Testis (tissue), 3 donors: ENCODE results near the gene TIAM1. TPM values are rescaled to one million over a fixed set of nuclear protein-coding genes. Genes with fewer than 3 reads are reported as not detected.

Experiments
- DNase-seq: peaks from one replicate; pipeline ENCODE4 v3.0.0-alpha.2; 2019
- H3K27ac ChIP-seq, 2 donors: fragments of 200-600 bp; sonication (generic); one replicate each; pipeline ENCODE4 v1.5.1; 2019
- H3K27me3 ChIP-seq: fragments of 200-600 bp; sonication (generic); one replicate; pipeline ENCODE4 v1.5.1; 2019
- H3K36me3 ChIP-seq: fragments of 200-600 bp; sonication (generic); one replicate; pipeline ENCODE4 v1.5.1; 2017; ENCODE audit warnings: low read depth; ENCODE audit errors: missing control alignments
- H3K4me1 ChIP-seq: fragments of 200-600 bp; sonication (generic); one replicate; pipeline ENCODE4 v1.5.1; 2019
- H3K4me3 ChIP-seq, 2 donors: fragments of 200-600 bp; sonication (generic); one replicate each; pipeline ENCODE4 v1.5.1; 2017 to 2019
- H3K9me3 ChIP-seq: fragments of 200-600 bp; sonication (generic); one replicate; pipeline ENCODE4 v1.5.1; 2017
- POLR2A ChIP-seq: fragments of 450-650 bp; IDR thresholded peaks from one replicate; pipeline ENCODE4 v1.6.1; 2017; ENCODE audit warnings: antibody characterized with exemption, mild to moderate bottlenecking, moderate library complexity
- WGBS, 2 donors: methylation state at CpG; one replicate each; pipeline ENCODE4 v1.1.5; 2018; 5-methylcytosine and 5-hydroxymethylcytosine counted together
- intact Hi-C: fragments of 100-400 bp; cut with DNase I; formaldehyde crosslinking; loops from one replicate; pipeline ENCODE4 v1.15.1; 2023; ENCODE audit warnings: low total_unique reads
- polyA plus RNA-seq: library from polyadenylated mRNA; stranded (reverse); fragments of 350-450 nt; fragmentation: Illumina TruSeq; extraction: RNeasy Lipid Tissue Mini Kit (QIAGEN cat#74804); gene quantifications from one replicate; pipeline ENCODE4 v1.2.3, GENCODE V29; 2014; ENCODE audit warnings: low read depth, low replicate concordance; ENCODE audit not compliant: insufficient read depth
- total RNA-seq, 2 donors: library from RNA; depleted of rRNA; stranded (reverse); fragments of >200 nt; gene quantifications; one replicate each; pipeline ENCODE4 v1.2.3, GENCODE V29; 2016
- TF ChIP-seq, protein P1 (sequence below), 3 experiments: fragments of 450-650 bp in 2 of 3; fragments of 200-600 bp in 1 of 3; sonication (generic) in 1 of 3; IDR thresholded peaks; one replicate each; pipeline ENCODE4 v1.5.1; 2016 to 2019; ENCODE audit warnings: antibody characterized with exemption in 3 of 3, mild to moderate bottlenecking in 2 of 3, moderate library complexity in 1 of 3

TIAM1 gene
- total and polyA plus RNA-seq, 3 donors from 2014 or later: 21.3 to 51.6 (median 34.6) TPM

DNA sequence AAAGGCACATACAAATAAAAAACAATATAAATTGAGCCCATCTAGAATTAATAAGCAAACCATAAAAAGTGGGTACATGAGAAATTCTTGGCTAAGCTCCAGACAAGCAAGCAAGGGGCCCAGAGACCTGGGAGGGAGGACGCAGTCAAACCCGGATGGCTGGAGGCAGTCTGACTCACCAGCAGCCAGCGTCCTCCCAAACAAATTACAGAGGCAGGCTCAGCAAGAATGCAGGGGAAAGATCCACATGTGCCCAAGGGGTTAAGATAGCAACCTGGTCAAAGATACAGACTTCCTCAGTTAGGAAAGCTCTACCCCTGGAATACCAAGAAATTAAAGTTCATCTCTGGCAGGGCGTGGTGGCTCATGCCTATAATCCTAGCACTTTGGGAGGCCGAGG is 7.4 kb upstream of the TIAM1 start:
- peaks cover 3% of the 10 kb centered on the region for H3K4me1 ChIP-seq
- H3K27me3 ChIP-seq: no peaks in the 10 kb centered on the region
- intact Hi-C loops: no loop called here
- H3K4me3 ChIP-seq: no peak overlapping the region
- H3K36me3 ChIP-seq: no peaks in the 10 kb centered on the region
- no peak for DNase-seq
- H3K9me3 ChIP-seq: no peaks in the 10 kb centered on the region
- TF ChIP-seq, protein P1, sequence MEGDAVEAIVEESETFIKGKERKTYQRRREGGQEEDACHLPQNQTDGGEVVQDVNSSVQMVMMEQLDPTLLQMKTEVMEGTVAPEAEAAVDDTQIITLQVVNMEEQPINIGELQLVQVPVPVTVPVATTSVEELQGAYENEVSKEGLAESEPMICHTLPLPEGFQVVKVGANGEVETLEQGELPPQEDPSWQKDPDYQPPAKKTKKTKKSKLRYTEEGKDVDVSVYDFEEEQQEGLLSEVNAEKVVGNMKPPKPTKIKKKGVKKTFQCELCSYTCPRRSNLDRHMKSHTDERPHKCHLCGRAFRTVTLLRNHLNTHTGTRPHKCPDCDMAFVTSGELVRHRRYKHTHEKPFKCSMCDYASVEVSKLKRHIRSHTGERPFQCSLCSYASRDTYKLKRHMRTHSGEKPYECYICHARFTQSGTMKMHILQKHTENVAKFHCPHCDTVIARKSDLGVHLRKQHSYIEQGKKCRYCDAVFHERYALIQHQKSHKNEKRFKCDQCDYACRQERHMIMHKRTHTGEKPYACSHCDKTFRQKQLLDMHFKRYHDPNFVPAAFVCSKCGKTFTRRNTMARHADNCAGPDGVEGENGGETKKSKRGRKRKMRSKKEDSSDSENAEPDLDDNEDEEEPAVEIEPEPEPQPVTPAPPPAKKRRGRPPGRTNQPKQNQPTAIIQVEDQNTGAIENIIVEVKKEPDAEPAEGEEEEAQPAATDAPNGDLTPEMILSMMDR (IDR thresholded peaks at IDR 0.05): no peak
- TF ChIP-seq POLR2A: no peak
- no peak overlapping the region for H3K27ac ChIP-seq
- 75 to 76% methylated on average over 5 of the region's 5 CpGs for WGBS, 2 donors

DNA sequence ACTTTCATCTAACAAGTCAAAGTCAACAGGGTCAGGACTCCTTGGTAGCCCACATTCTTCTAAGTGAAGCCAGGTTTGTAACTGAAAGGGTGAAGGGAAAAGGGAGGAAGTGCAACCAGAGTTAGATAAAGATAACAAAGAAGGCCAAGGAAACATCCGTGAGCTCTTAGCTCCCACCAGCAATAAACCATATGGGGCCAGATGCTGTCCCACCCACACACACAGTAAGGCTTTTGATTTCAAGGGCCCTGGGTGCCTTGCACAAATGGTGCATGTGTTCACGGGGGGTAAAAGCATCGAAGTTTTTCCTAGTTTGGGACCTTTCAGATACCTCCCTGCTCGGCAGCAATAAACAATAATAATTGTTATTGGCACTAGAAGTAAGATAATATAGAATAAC is 5.1 kb upstream of the TIAM1 start:
- Histone ChIP-seq H3K9me3 (no peaks in the 10 kb centered on the region), H3K27me3 (no peaks in the 10 kb centered on the region), H3K4me3 (no peak overlapping the region), H3K36me3 (no peaks in the 10 kb centered on the region), H3K4me1 (peaks cover 3% of the 10 kb centered on the region), H3K27ac (no peak overlapping the region)
- intact Hi-C loops: no loop called here
- no peak for TF ChIP-seq POLR2A
- TF ChIP-seq, protein P1 (IDR thresholded peaks at IDR 0.05): no peak
- DNase-seq: no peak
- 44 to 49% methylated on average over 4 of the region's 4 CpGs for WGBS, 2 donors

DNA sequence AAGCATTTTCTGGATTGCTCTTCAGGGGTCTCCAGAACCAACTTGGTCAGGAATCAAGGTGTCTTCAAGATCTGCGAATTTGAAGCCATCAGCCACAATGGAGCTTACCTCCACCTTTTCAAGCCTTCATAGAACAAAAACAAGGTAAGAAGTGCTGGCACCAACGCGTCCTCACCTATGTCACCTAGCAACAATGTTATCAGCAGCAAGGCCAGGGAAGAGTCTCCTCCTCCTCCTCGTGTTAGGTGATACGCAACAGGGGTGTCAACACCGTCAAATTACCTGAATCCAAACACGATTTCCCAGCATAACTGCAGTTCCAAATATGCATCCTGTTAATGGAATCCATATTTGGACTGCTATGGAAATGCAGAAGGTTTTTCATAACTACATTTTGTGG is 4.1 kb upstream of the TIAM1 start:
- Histone ChIP-seq H3K4me3 (no peak overlapping the region), H3K27ac (no peak overlapping the region), H3K36me3 (no peaks in the 10 kb centered on the region), H3K27me3 (no peaks in the 10 kb centered on the region), H3K4me1 (peaks cover 6% of the 10 kb centered on the region), H3K9me3 (no peaks in the 10 kb centered on the region)
- WGBS, 2 donors: 90 to 91% methylated on average over 7 of the region's 7 CpGs
- DNase-seq: no peak
- intact Hi-C loops: no loop called here
- no peak for TF ChIP-seq POLR2A
- TF ChIP-seq, protein P1 (IDR thresholded peaks at IDR 0.05): no peak

DNA sequence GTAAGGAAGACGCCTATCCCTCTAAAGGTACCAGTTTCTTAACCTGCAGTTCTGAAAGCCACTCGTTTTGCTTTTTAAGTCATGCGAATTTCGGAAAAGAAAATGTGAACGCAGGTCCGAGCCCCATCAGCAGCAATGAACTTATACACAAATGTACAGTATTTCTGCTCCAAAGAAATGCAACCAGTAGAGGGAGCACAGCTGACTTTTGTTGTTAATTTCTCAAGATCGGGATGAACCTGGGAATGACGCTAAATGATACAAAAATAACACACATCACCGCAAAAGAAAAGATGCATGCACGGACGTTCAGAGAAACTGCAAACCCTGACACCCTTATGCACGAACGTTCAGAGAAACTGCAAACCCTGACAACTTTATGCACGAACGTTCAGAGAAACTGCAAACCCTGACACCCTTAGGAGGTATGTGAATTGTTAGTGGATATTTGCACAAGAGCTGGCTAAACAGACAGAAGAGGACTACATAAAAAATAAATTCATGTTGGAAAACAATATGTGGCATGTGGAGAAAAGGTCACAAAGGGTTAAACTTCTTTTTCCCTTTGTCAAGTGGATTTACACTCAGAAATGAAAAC is 3.5 kb upstream of the TIAM1 start:
- H3K27ac ChIP-seq: no peak overlapping the region
- H3K4me1 ChIP-seq: peaks cover 6% of the 10 kb centered on the region
- no peaks in the 10 kb centered on the region for H3K27me3 ChIP-seq
- WGBS, 2 donors: 68 to 81% methylated on average over 15 of the region's 15 CpGs
- H3K36me3 ChIP-seq: no peaks in the 10 kb centered on the region
- H3K4me3 ChIP-seq: no peak overlapping the region
- TF ChIP-seq, protein P1 (IDR thresholded peaks at IDR 0.05): peak in 2 of 3 experiments; percentile 25 to 47
- no peak for TF ChIP-seq POLR2A
- intact Hi-C loops: no loop called here
- DNase-seq: no peak
- no peaks in the 10 kb centered on the region for H3K9me3 ChIP-seq

DNA sequence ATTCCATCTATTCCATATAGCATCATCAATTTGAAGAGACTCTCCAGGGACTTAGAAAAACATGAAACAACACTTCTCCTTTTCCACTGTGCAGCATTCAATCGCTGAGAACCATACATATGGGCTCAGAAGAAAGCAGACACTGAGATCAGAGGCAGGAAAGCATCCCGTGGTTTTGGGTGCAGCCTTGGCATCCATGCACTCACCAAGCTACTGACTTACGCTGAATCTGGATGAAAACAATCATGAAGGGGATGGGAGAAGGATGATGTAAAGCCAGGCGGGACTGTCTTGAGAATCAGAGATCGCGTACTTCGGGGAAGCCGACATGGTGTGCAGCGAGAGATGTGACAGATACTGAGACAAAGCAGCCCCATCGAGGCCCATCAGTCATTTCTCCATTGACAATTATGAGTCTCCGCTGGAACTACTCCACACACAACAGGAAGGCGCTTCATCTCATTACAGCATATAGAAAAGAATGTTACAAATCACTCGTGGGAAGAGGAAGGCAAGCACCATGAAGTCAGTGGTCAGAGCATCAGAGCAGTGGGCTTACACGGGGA is 2.3 kb upstream of the TIAM1 start:
- H3K4me1 ChIP-seq: peaks cover 6% of the 10 kb centered on the region
- no peak overlapping the region for H3K4me3 ChIP-seq
- no peaks in the 10 kb centered on the region for H3K36me3 ChIP-seq
- H3K27me3 ChIP-seq: no peaks in the 10 kb centered on the region
- TF ChIP-seq POLR2A: no peak
- TF ChIP-seq, protein P1 (IDR thresholded peaks at IDR 0.05): no peak
- intact Hi-C loops: no loop called here
- no peak overlapping the region for H3K27ac ChIP-seq
- WGBS, 2 donors: 86 to 90% methylated on average over 14 of the region's 14 CpGs
- no peak for DNase-seq
- H3K9me3 ChIP-seq: no peaks in the 10 kb centered on the region
